ENCODE measurements around the gene LUC7L3.
"Not testable (repeated sequence)": the region's sequence is repeated elsewhere in the genome, so short reads cannot be mapped to it uniquely, and the experiment has no call there.

The LUC7L3 gene

DNA sequence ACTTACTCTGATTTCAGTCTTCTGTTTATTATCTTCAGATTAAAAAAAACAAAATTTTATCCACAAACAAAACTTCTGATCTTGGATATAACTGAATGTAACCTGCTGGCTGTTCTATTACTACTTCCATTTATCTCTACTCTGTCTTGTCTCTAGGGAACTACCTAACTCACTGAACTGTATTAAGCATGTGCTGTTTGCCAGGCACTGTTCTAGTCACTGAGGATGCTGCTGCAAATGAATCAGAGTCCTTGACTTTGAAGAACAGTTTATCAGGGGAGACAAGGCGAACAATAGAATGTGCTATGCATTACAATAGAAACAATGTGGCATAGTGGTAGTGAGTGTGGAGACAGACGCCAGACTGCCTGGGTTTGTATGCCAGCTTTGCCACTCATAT, 9.4 kb upstream of the LUC7L3 start:
- no peak for TF ChIP-seq GATA1 (IDR thresholded peaks at IDR 0.05; ENCODE audit: low read depth, low read length)
- no peak for TF ChIP-seq POLR2A (IDR thresholded peaks at IDR 0.05; ENCODE audit: low read length)
- no peak for DNase-seq

DNA sequence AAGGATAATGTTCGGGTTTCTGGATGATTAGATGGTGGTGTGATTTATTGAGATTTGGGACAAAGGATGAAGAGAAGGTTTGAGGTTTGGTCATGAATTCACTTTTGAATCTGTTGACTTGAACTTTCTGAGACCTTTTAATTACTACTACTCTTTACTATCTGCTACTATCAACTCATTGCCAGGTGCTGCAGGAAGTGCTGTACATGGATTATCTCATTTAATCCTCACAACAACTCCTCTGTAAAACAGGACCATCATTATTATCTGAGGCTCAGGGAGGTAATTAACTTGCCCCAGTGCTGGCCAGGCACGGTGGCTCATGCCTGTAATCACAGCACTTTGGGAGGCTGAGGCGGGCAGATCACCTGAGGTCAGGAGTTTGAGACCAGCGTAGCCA, 8.8 kb upstream of the LUC7L3 start:
- TF ChIP-seq POLR2A (IDR thresholded peaks at IDR 0.05; ENCODE audit: low read length) (no peak), GATA1 (IDR thresholded peaks at IDR 0.05; ENCODE audit: low read depth, low read length) (no peak)
- no peak for DNase-seq

DNA sequence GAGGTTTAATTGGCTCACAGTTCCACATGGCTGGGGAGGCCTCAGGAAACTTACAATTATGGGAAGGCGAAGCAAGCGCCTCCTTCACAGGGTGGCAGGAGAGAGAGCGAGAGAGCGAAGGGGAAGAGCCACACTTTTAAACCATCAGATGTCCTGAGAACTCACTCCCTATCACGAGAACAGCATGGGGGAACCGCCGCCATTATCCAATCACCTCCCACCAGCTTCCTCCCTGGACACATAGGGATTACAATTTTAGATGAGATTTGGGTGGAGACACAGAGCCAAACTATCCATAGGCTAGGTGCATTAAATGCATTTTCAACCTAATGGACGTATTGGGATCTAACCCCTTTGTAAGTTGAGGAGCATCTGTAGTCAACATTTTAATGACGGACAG, 6.8 kb upstream of the LUC7L3 start:
- TF ChIP-seq POLR2A (IDR thresholded peaks at IDR 0.05; ENCODE audit: low read length), result no peak
- no peak for TF ChIP-seq GATA1 (IDR thresholded peaks at IDR 0.05; ENCODE audit: low read depth, low read length)
- no peak for DNase-seq

DNA sequence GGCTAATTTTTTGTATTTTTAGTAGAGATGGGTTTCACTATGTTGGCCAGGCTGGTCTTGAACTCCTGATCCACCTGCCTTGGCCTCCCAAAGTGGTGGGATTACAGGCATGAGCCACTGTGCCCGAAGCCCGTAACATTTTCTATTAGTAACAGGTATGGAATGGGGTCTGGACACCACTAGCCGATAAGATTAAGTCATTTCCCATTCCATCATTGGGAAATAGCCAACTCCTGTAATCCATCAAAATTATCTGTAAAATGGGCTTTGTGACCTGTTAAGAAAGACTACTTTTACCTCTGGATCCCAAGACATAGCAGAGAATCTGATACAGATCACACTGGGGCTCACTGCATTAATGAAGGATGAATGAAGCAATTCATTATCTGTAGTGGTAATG, 3.9 kb upstream of the LUC7L3 start:
- DNase-seq, result no peak
- TF ChIP-seq POLR2A (IDR thresholded peaks at IDR 0.05; ENCODE audit: low read length) (no peak), GATA1 (IDR thresholded peaks at IDR 0.05; ENCODE audit: low read depth, low read length) (no peak)

DNA sequence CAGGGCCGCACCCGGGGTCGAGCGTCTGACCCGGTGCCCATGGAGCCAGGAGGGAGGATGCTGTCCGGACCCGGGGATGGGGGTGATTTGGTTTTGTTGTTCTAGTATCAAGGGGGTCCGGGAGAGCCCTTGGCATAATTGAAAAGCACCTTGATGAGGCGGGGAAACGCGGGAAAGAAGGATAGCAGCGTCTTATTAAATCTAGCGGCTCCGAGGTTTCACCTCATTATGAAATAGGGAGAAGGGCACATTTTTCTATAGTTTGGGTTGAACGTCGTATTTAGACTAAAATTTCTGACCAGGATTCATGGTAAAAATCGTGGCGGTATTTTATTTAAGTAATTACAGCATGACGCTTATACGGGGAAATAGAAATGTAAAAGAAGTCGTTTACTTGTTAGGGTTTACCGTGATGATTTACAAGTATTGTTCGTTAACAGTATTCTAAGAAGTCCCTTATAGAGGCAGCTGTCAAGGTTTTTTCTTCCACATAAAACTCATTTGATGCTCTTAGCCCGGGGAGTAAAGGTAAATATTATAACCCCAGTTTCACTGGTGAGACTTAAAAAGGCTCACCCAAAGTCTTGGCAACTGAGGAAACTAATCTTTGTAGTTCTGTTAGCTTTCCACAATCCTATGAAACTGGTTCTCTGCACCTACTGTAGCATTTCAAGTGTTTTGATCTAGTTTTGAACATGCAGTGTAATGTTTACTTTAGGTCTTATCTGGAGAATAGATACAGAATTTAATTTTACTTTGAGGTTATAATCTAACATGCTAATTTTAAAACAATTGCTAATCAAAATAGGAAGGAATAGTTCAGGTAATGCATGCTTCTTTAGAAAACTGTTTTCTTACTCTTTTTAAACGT, 756 bp downstream of the LUC7L3 start:
- DNase-seq, result peak; percentile 52 to 89
- TF ChIP-seq GATA1 (IDR thresholded peaks at IDR 0.05; ENCODE audit: low read depth, low read length) (no peak), POLR2A (IDR thresholded peaks at IDR 0.05; ENCODE audit: low read length) (no peak)

DNA sequence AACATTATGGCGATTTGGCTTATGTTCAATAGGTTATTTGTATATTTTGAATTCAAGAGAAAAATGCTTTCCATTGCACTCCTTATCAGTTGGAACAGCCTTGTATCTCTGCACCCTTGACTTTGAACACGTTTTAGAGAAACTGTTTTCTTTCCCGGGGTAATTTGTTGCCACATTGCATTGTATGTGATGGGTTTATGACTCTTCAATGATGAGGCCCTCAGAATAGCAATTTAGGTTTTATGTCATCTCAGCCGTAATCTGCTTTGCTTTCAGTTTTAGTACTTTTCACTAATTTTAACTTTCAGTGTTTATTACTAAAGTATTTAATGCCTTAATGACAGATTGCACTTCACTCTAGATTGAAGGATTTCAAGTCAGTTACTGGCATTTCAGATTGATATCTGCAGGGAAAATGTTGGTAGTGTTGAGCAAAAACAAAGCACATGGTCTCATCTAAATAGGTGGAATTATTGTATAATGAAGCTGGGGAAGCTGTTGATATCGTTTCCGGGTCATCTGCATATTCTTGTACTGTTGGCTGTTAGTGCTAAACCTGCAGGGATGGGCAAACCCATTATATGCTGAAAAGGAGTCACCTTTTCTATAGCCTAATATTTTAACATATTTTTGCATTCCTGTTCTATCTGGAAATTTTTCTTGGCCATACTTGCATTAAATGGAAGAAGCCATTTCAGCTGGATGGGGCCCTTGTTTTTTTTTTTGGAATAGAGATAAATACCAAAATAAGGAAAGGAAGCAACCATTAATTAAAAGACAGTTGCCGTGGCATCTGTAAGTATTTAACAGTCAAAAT, 2.0 kb downstream of the LUC7L3 start:
- DNase-seq, result peak; percentile 78 to 84
- TF ChIP-seq GATA1 (IDR thresholded peaks at IDR 0.05; ENCODE audit: low read depth, low read length) (no peak), POLR2A (IDR thresholded peaks at IDR 0.05; ENCODE audit: low read length) (no peak)

DNA sequence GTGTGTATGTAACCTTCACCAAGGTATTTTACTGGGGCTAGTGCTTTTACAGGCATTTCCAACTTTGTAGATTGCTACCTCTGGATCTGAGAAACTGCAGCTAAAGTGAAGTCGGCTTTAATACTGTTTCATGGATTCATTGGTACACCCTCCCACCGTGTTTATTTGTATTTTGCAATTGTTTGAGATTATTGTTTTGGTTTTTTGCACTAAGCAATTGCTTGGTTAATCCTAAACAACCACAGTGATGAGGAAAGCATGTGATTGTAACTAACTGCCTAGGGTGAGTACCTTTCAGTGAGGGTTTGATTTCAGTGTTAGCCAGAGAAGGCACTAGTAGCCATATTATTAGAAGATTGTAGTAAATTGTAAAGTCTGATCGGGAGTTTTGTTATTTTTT, 3.3 kb downstream of the LUC7L3 start:
- no peak for TF ChIP-seq GATA1 (IDR thresholded peaks at IDR 0.05; ENCODE audit: low read depth, low read length)
- TF ChIP-seq POLR2A (IDR thresholded peaks at IDR 0.05; ENCODE audit: low read length), result no peak
- DNase-seq, result no peak

DNA sequence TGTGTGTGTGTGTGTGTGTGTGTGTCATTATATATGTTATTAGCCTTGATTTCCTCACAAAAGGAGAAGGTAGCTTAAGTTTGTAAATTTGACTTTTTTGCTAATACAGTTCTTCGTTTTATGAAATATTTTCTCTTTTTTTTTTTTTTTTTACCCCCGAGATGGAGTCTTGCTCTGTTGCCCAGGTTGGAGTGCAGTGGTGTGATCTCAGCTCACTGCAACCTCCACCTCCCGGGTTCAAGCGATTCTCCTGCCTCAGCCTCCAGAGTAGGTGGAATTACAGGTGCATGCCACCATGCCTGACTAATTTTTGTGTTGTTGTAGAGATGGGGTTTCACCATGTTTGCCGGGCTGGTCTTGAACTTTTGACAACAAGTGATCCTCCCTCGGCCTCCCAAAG, 5.2 kb downstream of the LUC7L3 start:
- DNase-seq, result not testable (repeated sequence)

DNA sequence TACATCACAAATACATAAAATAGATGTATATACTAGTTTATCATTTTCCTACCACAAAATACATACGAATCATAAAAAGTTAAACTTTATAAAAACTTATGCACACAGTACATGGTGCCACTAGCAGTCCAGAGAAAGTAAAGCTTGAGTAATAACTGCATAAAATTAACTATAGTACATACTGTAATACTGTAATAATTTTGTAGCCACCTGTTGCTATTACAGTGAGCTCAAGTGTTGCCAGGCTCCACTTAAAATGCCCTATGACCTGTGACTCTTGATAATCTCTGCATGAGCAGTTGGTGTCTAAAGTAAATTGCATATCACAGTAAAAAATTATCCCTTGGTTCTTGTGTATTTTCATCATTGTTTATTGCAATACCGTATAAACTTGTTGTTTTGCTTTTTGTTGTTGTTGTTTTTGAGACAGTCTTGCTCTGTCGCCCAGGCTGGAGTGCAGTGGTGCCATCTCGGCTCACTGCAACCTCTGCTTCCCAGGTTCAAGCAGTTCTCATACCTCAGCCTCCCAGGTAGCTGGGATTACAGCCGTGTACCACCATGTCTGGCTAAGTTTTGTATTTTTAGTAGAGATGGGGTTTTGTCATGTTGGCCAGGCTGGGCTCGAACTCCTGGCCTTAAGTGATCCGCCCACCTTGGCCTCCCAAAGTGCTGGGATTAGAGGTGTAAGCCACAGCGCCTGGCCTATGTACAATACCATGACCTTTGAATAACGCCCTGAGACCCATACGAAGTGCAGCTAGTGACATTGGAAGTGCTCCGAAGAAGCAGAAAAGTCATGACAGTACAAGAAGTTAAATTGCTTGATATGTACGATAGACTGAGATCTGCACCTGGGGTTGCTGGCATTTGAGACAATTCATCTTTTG, 6.6 kb downstream of the LUC7L3 start:
- no peak for DNase-seq
- no peak for TF ChIP-seq GATA1 (IDR thresholded peaks at IDR 0.05; ENCODE audit: low read depth, low read length)
- TF ChIP-seq POLR2A (IDR thresholded peaks at IDR 0.05; ENCODE audit: low read length), result no peak

DNA sequence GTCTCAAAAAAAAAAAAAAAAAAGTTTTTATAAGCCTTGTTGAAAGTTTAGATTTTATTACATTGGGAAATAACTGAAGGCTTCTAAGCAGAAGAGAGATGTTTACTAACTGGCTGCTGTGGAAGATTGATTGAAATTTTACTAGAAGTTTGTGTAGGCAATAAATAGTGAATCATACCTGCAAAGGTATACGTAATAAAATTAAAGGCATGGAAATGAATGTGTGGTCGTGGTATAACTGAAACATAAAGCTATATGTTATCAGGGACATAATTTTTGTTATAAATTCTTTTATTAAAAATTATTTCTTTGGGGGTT, 8.7 kb downstream of the LUC7L3 start:
- no peak for DNase-seq
- TF ChIP-seq POLR2A (IDR thresholded peaks at IDR 0.05; ENCODE audit: low read length), result no peak
- TF ChIP-seq GATA1 (IDR thresholded peaks at IDR 0.05; ENCODE audit: low read depth, low read length), result no peak

DNA sequence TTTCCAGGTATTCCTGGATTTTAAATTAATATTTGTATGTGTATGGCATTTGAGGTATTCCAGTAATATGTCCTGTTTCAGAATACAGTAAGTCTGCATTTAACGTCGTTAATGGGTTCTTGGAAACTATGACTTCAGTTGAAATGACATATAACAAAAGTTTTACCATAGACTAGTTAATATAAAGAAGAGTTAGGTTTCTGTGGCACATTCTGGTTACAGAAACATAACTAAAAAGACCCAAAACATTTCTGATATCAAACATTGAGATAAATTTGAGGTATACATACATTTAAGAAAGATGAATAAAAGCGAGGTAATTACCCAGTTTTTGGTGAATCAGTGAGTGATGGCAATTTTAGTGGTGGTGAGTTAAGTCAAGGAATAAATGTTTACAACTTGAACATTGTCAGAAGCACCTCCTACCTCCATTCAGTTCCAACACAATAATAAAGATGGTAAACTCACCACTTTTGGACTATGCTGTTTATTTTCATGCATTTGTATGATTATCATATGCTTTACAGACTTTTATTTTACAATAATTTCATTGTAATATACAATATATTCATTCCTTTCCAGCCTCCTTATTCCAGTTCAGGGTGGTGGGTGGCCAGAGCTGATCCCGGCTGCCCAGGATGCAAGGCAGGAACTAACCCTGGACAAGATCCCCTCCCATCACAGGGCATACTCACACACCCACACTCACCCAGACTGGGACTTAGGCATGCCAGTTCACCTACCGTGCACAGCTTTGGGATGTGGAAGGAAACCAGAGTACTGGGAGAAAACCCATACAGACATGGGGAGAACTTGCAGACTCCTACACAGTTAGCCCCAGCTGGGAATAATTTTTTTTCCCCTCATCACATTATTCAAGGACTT, 9.7 kb downstream of the LUC7L3 start:
- no peak for TF ChIP-seq GATA1 (IDR thresholded peaks at IDR 0.05; ENCODE audit: low read depth, low read length)
- no peak for TF ChIP-seq POLR2A (IDR thresholded peaks at IDR 0.05; ENCODE audit: low read length)
- DNase-seq, result no peak

DNA sequence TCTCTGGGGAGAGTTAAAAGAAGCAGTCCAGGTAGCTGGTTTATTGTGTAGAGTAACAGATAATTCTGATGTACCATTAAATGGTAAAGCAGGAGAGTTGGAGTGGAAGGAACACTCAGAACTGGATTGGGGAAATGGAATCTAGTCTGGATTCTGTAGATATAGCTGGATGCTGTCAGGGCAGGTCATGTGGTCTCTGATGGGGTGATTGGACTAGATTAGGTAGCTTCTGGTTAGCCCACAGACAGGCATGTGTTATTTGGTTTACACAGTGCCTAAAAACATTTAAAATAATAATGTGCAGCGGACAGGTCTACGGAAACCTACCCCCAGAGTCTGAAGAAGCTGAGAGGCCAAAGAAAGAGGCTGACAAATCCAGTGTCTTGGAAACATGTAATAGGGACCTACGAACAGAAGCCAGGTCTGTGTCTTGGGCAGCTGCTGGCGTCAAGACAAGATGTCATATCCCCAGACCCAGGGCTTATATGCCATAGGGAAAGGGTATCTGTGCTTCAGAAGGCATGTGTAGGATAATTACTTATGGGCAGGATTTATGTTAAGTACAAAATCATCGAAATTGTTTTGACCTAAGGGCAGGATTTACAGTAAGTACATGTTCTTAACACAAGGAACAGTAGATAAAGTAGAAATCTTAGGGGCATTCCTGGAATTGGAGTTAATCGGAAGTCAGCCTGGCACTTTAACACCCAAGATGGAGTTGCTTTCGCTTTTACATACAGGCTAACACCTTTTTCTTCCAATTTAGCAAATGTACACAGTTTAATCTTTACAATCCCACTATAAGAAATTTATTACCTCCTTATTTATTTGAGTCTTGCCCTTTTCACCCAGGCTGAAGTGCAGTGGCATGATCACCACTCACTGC, 12.4 kb downstream of the LUC7L3 start:
- TF ChIP-seq POLR2A (IDR thresholded peaks at IDR 0.05; ENCODE audit: low read length) (no peak), GATA1 (IDR thresholded peaks at IDR 0.05; ENCODE audit: low read depth, low read length) (no peak)
- peak; percentile 47 to 49 for DNase-seq

Data from erythroblast (primary cell).